A673 (cell line): ENCODE measurements around the gene USP31.

Experiments used
- EZH2 ChIP-seq: fragments of 200-600 bp; sonication (generic); IDR thresholded peaks from 2 replicates; pipeline ENCODE4 v1.6.1; 2017; ENCODE audit warnings: borderline replicate concordance, low read depth, mild to moderate bottlenecking, mixed read lengths, antibody characterized with exemption, low read length; ENCODE audit not compliant: poor library complexity, severe bottlenecking
- TF ChIP-seq, protein P1 (sequence below): fragments of 300-800, 200-600 bp; sonication (generic); conservative IDR thresholded peaks from 2 replicates; pipeline ENCODE4 v1.5.1; 2017; ENCODE audit warnings: low read depth, mild to moderate bottlenecking, antibody characterized with exemption, low read length, moderate library complexity, mixed read lengths

GRCh38 chr16:23194497-23195221, 45.4 kb upstream of the USP31 start:
- TF ChIP-seq, protein P1, sequence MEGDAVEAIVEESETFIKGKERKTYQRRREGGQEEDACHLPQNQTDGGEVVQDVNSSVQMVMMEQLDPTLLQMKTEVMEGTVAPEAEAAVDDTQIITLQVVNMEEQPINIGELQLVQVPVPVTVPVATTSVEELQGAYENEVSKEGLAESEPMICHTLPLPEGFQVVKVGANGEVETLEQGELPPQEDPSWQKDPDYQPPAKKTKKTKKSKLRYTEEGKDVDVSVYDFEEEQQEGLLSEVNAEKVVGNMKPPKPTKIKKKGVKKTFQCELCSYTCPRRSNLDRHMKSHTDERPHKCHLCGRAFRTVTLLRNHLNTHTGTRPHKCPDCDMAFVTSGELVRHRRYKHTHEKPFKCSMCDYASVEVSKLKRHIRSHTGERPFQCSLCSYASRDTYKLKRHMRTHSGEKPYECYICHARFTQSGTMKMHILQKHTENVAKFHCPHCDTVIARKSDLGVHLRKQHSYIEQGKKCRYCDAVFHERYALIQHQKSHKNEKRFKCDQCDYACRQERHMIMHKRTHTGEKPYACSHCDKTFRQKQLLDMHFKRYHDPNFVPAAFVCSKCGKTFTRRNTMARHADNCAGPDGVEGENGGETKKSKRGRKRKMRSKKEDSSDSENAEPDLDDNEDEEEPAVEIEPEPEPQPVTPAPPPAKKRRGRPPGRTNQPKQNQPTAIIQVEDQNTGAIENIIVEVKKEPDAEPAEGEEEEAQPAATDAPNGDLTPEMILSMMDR = no peak
- TF ChIP-seq EZH2 = no peak
